Nasal cavity respiratory epithelium epithelial cell of viscerocranial mucosa (primary cell): ENCODE measurements around the gene TRAPPC5. TPM values are rescaled to one million over a fixed set of nuclear protein-coding genes. Genes with fewer than 3 reads are reported as not detected.

ENCODE experiments used
- total RNA-seq: library from RNA; depleted of rRNA; stranded (reverse); fragments of >200 nt; gene quantifications from 2 replicates; pipeline ENCODE4 v1.2.3, GENCODE V29; 2014

The TRAPPC5 gene
- 41.7 and 57.2 TPM in 2 replicates for total RNA-seq

GRCh38 chr19:7680606-7681339, at the start of gene TRAPPC5:
TRAPPC5 (plus strand) TSS chr19:7680833; CDS start chr19:7682254, 1,421 bp downstream.

GRCh38 chr19:7633698-7634097, 46.9 kb upstream of the TRAPPC5 start, which contains the start of gene PCP2:
PCP2 (minus strand) TSS chr19:7633719; CDS start chr19:7633457, 262 bp downstream.

GRCh38 chr19:7636691-7637373, 43.8 kb upstream of the TRAPPC5 start, which contains the start of gene STXBP2:
STXBP2 (plus strand) TSS chr19:7637110; CDS start chr19:7637150, 40 bp downstream.

GRCh38 chr19:7668842-7669241, 11.8 kb upstream of the TRAPPC5 start, which contains the start of gene RETN:
RETN (plus strand) TSS chr19:7669049; CDS start chr19:7669327, 278 bp downstream.

GRCh38 chr19:7676854-7677253, 3.8 kb upstream of the TRAPPC5 start, which contains the start of gene MCEMP1:
MCEMP1 (plus strand) TSS chr19:7677090; CDS start chr19:7677121, 31 bp downstream.

GRCh38 chr19:7701654-7702457, 21.2 kb downstream of the TRAPPC5 start, which contains the start of gene FCER2:
FCER2 (minus strand) TSS chr19:7702131; CDS start chr19:7699760, 2,371 bp downstream.

GRCh38 chr19:7732045-7732444, 51.4 kb downstream of the TRAPPC5 start, which contains the start of gene CLEC4G:
CLEC4G (minus strand) TSS chr19:7732110; CDS start chr19:7732102, 8 bp downstream.

Other genes starting within 250 kb of the TRAPPC5 start
- gene PEX11G, start 191.8 kb upstream of the TRAPPC5 start, total RNA-seq = 1.6 and 3.1 TPM in 2 replicates
- 3.1 and 23.8 TPM in 2 replicates for gene ZNF358, start 164.7 kb upstream of the TRAPPC5 start, total RNA-seq
- gene MCOLN1, start 158.2 kb upstream of the TRAPPC5 start, total RNA-seq = 2.4 and 6.5 TPM in 2 replicates
- 51.6 and 92.0 TPM in 2 replicates for gene PNPLA6, start 145.1 kb upstream of the TRAPPC5 start, total RNA-seq
- gene CAMSAP3, start 85.0 kb upstream of the TRAPPC5 start, total RNA-seq = 4.4 and 11.6 TPM in 2 replicates
- 31.8 and 44.7 TPM in 2 replicates for gene XAB2, start 51.3 kb upstream of the TRAPPC5 start, total RNA-seq
- 5.6 and 7.9 TPM in 2 replicates for gene PET100, start 51.0 kb upstream of the TRAPPC5 start, total RNA-seq
- not detected in 2 replicates for gene PCP2, start 47.1 kb upstream of the TRAPPC5 start, total RNA-seq
- gene STXBP2, start 43.7 kb upstream of the TRAPPC5 start, total RNA-seq = 49.9 and 113 TPM in 2 replicates
- gene RETN, start 11.8 kb upstream of the TRAPPC5 start, total RNA-seq = not detected in 2 replicates
- under 0.01 TPM in 1 of 2 replicates, not detected in the other for gene MCEMP1, start 3.7 kb upstream of the TRAPPC5 start, total RNA-seq
- not detected in 2 replicates for gene FCER2, start 21.3 kb downstream of the TRAPPC5 start, total RNA-seq
- gene CLEC4G, start 51.3 kb downstream of the TRAPPC5 start, total RNA-seq = not detected in 2 replicates
- gene CD209, start 66.7 kb downstream of the TRAPPC5 start, total RNA-seq = not detected in 2 replicates
- gene CLEC4M, start 82.4 kb downstream of the TRAPPC5 start, total RNA-seq = not detected in 2 replicates
- gene EVI5L, start 149.4 kb downstream of the TRAPPC5 start, total RNA-seq = 19.8 and 25.5 TPM in 2 replicates
- under 0.01 TPM in 1 of 2 replicates, not detected in the other for gene PRR36, start 193.6 kb downstream of the TRAPPC5 start, total RNA-seq
- gene LRRC8E, start 207.7 kb downstream of the TRAPPC5 start, total RNA-seq = 18.1 and 28.7 TPM in 2 replicates
- 15.4 and 20.9 TPM in 2 replicates for gene MAP2K7, start 223.0 kb downstream of the TRAPPC5 start, total RNA-seq
- 1.6 and 5.8 TPM in 2 replicates for gene TGFBR3L, start 234.0 kb downstream of the TRAPPC5 start, total RNA-seq
- 13.3 and 13.9 TPM in 2 replicates for gene SNAPC2, start 239.5 kb downstream of the TRAPPC5 start, total RNA-seq
- 1.0 and 1.6 TPM in 2 replicates for gene CTXN1, start 245.3 kb downstream of the TRAPPC5 start, total RNA-seq